ENCODE measurements around the gene NRXN2.
"Not testable (repeated sequence)": the region's sequence is repeated elsewhere in the genome, so short reads cannot be mapped to it uniquely, and the experiment has no call there.

NRXN2 gene

DNA sequence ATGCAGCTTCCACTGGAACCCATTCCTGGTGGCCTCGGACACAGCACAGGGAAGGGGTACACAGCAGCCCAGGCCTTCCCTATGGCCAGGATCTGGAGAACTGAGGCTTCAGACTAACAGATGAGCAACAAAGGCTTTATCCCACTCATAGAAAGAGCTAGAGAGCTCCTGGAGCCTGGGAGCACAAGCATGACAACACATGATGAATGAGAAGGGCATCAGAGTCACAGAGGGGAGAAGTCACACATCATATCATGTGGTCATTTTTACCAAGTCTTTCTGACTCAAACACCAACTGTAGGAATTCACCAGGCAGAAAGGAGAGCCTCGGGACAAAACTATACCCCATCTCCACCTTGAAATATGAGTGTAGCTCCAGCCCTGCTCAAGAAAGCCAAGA, 43.2 kb downstream of the NRXN2 start:
- in situ Hi-C loops (cut with HindIII; ENCODE audit: low sequenced_read_pairs): no loop called here

DNA sequence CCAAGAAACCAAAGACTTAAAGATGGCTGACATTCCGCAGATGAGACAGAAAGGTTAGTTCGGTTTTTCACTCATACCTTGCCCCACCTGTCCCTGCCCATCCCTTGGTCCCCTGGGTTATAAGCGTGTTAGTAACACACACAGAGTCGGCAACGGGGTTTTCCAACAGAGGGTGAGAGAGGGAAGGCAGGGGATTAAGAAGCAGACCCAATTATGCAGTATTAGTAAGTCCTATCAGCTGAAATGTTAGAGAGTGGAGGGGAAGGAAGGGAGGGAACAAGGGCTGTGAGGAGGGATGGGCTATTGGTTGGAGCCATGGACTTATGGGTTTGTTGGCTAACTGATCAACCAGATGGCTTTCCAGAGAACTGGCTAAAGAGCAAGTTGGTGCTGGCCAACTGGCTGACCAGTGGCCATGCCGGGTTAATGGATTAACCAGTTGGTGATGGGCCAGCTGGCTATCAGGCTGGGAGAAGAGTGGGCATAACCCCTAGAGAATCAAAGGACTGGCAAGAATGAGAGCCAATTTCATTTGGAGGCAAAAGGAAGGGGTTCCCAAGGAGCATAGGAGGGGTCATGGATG, 45.5 kb downstream of the NRXN2 start:
- in situ Hi-C loops (cut with HindIII; ENCODE audit: low sequenced_read_pairs): no loop called here

GRCh38 chr11:64676261-64676615, 46.8 kb downstream of the NRXN2 start:
- in situ Hi-C loops (cut with HindIII; ENCODE audit: low sequenced_read_pairs): no loop called here

- in situ Hi-C loops (cut with HindIII; ENCODE audit: low sequenced_read_pairs): no loop called here
Observed at GRCh38 chr11:64675450-64676260, 47.3 kb downstream of the NRXN2 start.

DNA sequence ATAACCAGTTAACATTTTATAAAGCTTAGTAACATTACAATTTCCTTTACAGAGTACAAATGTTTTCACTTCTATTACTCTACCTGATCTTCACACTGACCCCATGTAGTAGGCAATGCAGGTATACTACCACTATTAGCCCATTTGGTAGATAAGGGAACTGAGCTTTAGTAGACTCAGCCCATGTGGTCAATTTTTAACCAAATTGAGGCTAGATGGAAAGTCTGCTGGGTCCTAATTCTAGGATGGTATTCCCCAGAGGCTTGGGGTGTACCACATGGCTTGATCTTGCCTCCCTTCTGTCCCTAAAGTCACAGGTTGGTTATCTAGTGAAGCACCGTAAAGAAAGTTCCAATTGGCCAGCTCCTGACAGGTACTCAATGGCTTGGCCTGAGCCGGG, 48.2 kb downstream of the NRXN2 start:
- in situ Hi-C loops (cut with HindIII; ENCODE audit: low sequenced_read_pairs): no loop called here

DNA sequence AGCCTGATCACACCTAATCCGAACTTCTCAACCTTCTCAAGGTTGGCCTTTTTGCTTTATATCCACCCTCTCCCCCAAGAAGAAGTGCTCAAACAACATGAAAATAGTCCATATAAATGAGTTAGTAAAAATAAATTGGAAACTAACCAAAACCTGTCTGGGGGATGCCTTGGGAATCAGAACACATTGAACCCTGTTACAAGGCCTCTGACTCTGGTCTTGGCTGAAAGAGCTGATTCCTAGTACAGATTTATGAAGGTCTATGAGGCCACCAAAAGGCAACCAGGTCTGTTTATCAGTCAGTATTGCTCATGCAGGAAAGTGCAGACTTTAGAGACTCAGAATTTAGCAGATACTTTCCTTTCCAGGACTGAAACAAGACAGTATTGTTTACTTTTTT, 49.7 kb downstream of the NRXN2 start:
- in situ Hi-C loops (cut with HindIII; ENCODE audit: low sequenced_read_pairs): no loop called here

DNA sequence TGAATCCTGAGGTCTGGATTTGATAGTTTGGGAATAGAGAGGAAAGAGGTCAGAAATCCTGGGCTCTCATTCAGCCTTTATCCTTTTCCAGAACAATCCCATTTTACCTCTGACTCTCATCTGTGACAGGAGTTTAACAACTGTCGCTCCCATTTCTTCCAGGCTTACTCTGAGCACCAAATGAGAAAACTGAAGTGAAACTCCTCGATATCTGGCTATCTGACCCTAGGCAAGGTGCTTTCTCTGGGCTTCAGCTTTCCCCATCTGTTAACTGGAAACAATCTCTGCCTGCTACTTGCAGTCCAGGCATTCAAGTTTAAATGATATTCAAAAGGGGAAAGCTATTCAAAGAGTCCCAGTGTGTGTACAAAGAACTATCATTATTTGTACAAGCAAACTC, 50.1 kb downstream of the NRXN2 start:
- in situ Hi-C loops (cut with HindIII; ENCODE audit: low sequenced_read_pairs): no loop called here

DNA sequence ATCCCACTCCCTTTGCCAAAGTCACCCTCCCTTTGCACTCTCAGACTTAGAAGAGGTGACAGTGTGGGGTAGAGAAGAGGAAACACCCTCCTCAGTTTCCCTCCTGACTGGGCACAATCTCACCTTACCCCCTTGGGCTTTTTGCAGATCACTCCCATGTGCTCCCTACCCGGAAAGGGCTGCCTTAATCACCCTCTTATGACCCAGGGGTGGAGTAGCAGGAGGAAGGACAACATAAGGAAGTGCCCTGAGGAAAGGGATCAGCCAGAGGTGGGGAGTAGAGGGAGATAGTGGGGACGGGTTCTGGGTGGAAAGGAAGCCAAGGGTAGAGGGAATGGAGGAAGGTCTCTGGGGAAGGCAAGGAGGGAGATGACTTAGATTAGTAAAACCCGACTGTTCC, 52.0 kb downstream of the NRXN2 start:
- in situ Hi-C loops (cut with HindIII; ENCODE audit: low sequenced_read_pairs): no loop called here

GRCh38 chr11:64667154-64667745, 55.7 kb downstream of the NRXN2 start:
- in situ Hi-C loops (cut with HindIII; ENCODE audit: low sequenced_read_pairs): no loop called here

DNA sequence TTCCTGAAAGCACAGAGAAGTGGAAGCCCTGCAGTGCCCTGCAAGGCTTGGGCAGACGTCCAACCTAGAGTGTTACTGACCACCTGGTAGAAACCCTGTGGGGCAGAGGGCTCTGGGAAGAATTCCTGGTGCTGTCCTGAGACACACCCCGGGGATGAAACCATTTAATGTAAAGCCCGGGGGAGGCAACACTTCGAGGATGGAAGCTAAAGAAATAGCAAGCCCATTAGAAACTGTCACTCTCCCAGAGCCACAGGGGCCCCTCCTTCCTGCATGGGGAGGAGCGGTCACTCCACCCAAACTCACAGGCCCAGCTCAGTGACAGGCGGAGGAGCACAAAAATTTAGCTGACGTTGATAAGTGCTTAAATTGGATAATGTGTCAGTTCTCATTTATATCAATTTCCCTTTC, 57.6 kb downstream of the NRXN2 start:
- in situ Hi-C loops (cut with HindIII; ENCODE audit: low sequenced_read_pairs): no loop called here

DNA sequence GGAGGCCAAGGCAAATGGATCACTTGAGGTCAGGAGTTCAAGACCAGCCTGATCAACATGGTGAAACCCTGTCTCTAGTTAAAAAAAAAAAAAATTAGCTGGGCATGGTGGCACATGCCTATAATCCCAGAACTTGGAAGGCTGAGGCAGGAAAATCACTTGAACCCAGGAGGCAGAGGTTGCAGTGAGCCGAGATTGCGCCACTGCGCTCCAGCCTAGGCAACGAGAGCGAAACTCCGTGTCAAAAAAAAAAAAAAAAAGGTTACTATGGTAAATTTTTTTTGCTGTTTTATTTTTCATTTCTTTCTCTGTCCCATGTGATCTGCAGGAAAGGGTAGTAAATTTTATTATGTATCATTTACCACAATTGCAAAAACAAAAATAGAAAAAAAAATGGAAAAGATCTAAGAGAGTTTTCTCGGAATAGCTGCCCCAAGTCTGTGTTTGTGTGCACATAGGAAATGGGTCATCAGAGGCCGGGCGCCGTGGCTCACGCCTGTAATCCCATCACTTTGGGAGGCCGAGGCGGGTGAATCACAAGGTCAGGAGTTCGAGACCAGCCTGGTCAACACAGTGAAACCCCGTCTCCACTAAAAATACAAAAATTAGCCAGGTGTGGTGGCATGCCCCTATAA, 58.6 kb downstream of the NRXN2 start:
- in situ Hi-C loops (cut with HindIII; ENCODE audit: low sequenced_read_pairs): not testable (repeated sequence)

- in situ Hi-C loops (cut with HindIII; ENCODE audit: low sequenced_read_pairs): no loop called here
Observed at GRCh38 chr11:64663656-64664055, 59.3 kb downstream of the NRXN2 start.

DNA sequence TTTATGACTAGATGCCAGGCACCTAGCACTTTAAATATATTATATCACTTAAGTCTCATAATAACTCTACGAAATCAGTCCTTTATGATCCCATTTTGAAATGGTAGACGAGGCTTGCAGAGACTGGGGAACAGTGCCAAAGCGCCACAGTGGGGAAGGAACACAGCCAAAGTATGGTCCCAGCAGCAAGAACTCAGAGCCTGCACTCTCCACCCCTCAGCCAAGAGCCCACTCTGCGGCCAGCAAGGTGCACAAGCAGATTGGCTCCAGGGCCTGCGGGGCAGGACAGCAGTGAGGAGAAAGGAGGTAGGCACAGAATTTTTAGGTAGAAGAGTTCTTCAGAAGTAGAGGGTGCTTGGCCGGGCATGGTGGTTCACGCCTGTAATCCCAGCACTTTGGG, 61.4 kb downstream of the NRXN2 start:
- in situ Hi-C loops (cut with HindIII; ENCODE audit: low sequenced_read_pairs): no loop called here

- in situ Hi-C loops (cut with HindIII; ENCODE audit: low sequenced_read_pairs): no loop called here
Observed at GRCh38 chr11:64661146-64661545, 61.9 kb downstream of the NRXN2 start.

DNA sequence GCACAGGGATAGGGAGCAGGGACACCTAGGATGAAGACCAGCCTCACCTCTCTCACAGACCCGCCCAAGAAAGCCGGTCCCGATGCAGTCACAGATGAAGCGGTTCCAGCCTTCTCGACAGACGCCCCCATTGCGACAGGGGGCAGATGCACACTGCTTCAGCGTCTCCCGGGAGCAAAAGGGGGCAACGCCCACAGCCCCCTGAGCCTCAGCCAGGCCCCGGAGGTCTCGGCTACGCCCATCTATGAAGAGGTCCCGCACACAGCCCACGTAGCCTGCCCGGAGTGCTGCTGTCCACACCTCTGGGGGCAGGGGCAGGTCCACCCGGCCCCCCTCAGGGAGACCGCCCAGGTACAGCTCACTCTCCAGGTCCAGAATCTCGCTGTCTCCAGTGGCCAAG, 62.3 kb downstream of the NRXN2 start:
- in situ Hi-C loops (cut with HindIII; ENCODE audit: low sequenced_read_pairs): no loop called here

DNA sequence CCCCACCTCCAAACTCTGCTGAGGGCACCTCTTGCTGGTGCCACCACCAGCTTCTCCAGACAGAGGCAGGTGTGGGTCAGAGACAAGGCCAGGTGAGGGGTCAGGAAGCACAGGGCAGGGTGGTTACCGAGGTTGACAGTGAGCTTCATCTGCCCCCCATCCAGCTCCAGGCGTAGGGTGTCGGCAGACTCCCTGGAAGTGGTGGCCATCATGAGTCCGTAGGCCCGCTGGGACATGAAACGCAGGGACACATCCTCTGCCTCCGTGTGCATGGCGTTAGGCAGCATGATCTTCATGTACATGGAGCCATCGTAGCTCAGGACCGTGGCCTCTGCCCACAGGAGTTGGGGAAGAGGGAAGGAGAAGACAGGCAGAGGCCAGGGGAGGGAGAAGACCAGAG, 62.8 kb downstream of the NRXN2 start:
- in situ Hi-C loops (cut with HindIII; ENCODE audit: low sequenced_read_pairs): no loop called here

- in situ Hi-C loops (cut with HindIII; ENCODE audit: low sequenced_read_pairs): no loop called here
Observed at GRCh38 chr11:64659417-64660144, 63.4 kb downstream of the NRXN2 start.

DNA sequence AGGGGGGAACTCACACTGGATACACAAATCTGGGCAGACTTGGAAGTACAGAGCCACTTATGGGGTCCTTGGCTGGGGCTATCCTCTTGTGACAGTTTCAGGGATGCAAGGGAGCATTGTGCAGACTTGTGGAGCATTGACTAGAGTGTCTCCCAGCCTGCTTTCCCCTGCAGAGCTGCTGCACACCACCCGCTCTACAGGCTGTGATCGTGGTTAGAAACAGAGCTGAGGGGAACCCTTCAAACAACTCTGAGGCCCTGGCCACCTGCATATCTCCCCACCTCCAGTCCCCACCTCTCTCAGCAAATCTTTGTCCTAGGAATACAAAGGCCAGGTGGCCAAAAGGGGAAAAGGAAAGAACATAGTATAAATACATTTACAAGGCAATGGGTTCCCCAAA, 64.7 kb downstream of the NRXN2 start:
- in situ Hi-C loops (cut with HindIII; ENCODE audit: low sequenced_read_pairs): no loop called here

DNA sequence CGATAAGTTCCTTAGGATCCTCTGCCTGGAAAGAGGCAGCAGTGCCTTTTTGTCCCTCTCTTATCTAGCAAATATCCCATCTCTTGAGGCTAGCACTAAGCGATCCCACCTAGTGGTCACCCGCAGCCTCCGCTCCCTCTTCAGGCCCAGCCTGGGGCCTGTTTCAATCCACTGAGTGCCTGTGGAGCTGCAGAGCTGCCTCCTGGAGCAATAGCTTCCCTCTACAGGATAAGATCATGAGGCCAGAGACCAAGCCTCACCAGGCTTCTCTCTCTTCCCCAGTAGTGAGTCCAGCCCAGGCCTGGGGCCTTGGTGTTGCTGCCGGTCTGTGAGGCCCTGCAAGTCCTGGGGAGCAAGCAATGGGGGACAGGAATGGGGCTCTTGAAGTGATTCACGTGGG, 66.1 kb downstream of the NRXN2 start:
- in situ Hi-C loops (cut with HindIII; ENCODE audit: low sequenced_read_pairs): no loop called here

DNA sequence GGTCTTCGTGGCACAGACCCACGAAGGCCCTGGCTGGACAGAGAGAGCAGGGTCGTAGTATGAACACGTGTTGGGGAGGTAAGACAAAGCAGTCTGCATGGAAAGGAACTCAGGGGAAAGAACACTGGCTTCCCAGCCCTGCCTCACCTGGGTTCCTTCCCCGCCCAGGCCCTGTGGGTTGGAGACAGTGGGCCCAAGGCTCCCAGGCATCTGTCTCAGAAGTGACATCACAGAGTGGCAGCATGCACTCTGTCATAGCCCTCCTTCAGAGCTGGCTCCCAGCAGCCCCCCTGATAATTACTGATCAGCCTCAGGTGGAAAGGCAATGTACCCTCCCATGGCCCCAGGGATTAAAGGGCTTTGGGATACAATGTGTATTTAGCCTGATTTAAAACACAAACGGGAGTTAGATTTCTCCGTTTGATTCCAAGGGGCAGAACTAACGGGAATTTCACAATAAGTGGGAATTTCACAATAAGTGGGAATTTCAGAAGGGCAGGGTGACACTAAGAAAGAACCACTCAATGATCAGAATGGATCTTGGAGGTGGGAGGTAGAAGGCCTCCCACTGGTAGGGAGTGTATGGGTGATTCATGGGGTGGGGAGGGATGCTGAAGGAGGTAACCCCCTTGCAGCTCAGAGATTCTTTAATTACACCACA, 66.9 kb downstream of the NRXN2 start:
- in situ Hi-C loops (cut with HindIII; ENCODE audit: low sequenced_read_pairs): no loop called here

Measured in endothelial cell of hepatic sinusoid (primary cell).